Mucosa of descending colon (tissue), 3 donors: ENCODE data around the gene SSC5D. TPM values are rescaled to one million over a fixed set of nuclear protein-coding genes. Genes with fewer than 3 reads are reported as not detected.

Experiments used
- ATAC-seq: fragments of 200-7000 bp; cut with Tn5 transposase; one replicate; pipeline ENCODE4 v1.9.1; 2020; ENCODE audit warnings: mild to moderate bottlenecking, moderate library complexity
- DNase-seq, 3 donors: peaks; one replicate each; pipeline ENCODE4 v3.0.0-alpha.2; 2020
- H3K36me3 ChIP-seq: fragments of 200-600 bp; one replicate; pipeline ENCODE4 v1.8.0; 2021; ENCODE audit warnings: low read depth, mild to moderate bottlenecking
- H3K4me1 ChIP-seq: fragments of 200-600 bp; one replicate; pipeline ENCODE4 v1.8.0; 2021; ENCODE audit warnings: low read depth, mild to moderate bottlenecking
- H3K4me3 ChIP-seq: fragments of 200-600 bp; one replicate; pipeline ENCODE4 v1.8.0; 2021; ENCODE audit warnings: mild to moderate bottlenecking
- H3K9me3 ChIP-seq: fragments of 200-600 bp; one replicate; pipeline ENCODE4 v1.8.0; 2021; ENCODE audit warnings: mild to moderate bottlenecking
- CTCF ChIP-seq: fragments of 200-600 bp; IDR thresholded peaks from one replicate; pipeline ENCODE4 v1.8.0; 2022; ENCODE audit warnings: antibody characterized with exemption, mild to moderate bottlenecking
- intact Hi-C, 2 donors: fragments of 100-400 bp; cut with DNase I in 1 of 2; cut with micrococcal nuclease in 1 of 2; formaldehyde crosslinking; loops; one replicate each; pipeline versions ENCODE4 v1.11.0 to v1.11.1; 2022; cut with DNase I, micrococcal nuclease
- total RNA-seq, 3 donors: library from RNA; stranded (reverse); fragmentation: NEBNext Ultra II Directional in 2 of 3; extraction: Animal tissue kit (Norgen Biotek cat#: 25700) in 2 of 3; gene quantifications; one replicate each; pipeline versions ENCODE4 v1.2.1 to v1.2.4, GENCODE V29; 2021 to 2023
- donor health status: DM: no; HTN: no; CAD: no; lungs with moderate emphysema.
- donor health status: DM: no; HTN: no; CAD: no.
- donor health status: DM: no; HTN: yes; CAD: no.

The SSC5D gene
- total RNA-seq, 3 donors from 2014 or later = 2.6 to 35.0 (median 4.0) TPM

- H3K4me1 ChIP-seq = peaks cover 6% of the 10 kb centered on the region
- DNase-seq (no peak), ATAC-seq (no peak)
- H3K36me3 ChIP-seq = no peaks in the 10 kb centered on the region
- TF ChIP-seq CTCF = no peak
- intact Hi-C loops = no loop called here
- no peak overlapping the region for H3K4me3 ChIP-seq
- H3K9me3 ChIP-seq = no peaks in the 10 kb centered on the region
Measured at GRCh38 chr19:55442372-55442961, 45.8 kb upstream of the SSC5D start.

- no peak within 1 kb of the TSS for H3K4me3 ChIP-seq
- TF ChIP-seq CTCF = no peak
- ATAC-seq (no peak), DNase-seq (no peak)
- no peaks in the 10 kb centered on the region for H3K9me3 ChIP-seq
- intact Hi-C loops = no loop called here
- no peaks in the 10 kb centered on the region for H3K36me3 ChIP-seq
- peaks cover 6% of the 10 kb centered on the region for H3K4me1 ChIP-seq
Measured at GRCh38 chr19:55443045-55443823, 45.0 kb upstream of the SSC5D start, which contains the start of gene SHISA7. Gene SHISA7 (minus strand): TSS chr19:55443300. CDS start chr19:55442863, 437 bp downstream.

- Histone ChIP-seq H3K4me3 (no peak overlapping the region), H3K9me3 (no peaks in the 10 kb centered on the region), H3K4me1 (peaks cover 6% of the 10 kb centered on the region), H3K36me3 (no peaks in the 10 kb centered on the region)
- intact Hi-C loops = no loop called here
- DNase-seq (no peak), ATAC-seq (no peak)
- TF ChIP-seq CTCF = no peak
Measured at GRCh38 chr19:55443824-55444480, 44.3 kb upstream of the SSC5D start.

- no peak overlapping the region for H3K4me3 ChIP-seq
- intact Hi-C loops = no loop called here
- no peaks in the 10 kb centered on the region for H3K9me3 ChIP-seq
- no peaks in the 10 kb centered on the region for H3K36me3 ChIP-seq
- peaks cover 6% of the 10 kb centered on the region for H3K4me1 ChIP-seq
- ATAC-seq (no peak), DNase-seq (no peak)
- TF ChIP-seq CTCF = no peak
Measured at GRCh38 chr19:55444646-55445045, 43.6 kb upstream of the SSC5D start.

GRCh38 chr19:55446060-55446459 lies 42.2 kb upstream of the SSC5D start:
- intact Hi-C loops = no loop called here
- Histone ChIP-seq H3K4me3 (no peak overlapping the region), H3K4me1 (peaks cover 6% of the 10 kb centered on the region), H3K36me3 (no peaks in the 10 kb centered on the region), H3K9me3 (no peaks in the 10 kb centered on the region)
- TF ChIP-seq CTCF = no peak
- no peak for DNase-seq
- ATAC-seq = no peak
